Measurements from ENCODE around the gene PAGE2.
"Not testable (repeated sequence)": the region's sequence is repeated elsewhere in the genome, so short reads cannot be mapped to it uniquely, and the experiment has no call there.

The PAGE2 gene

GRCh38 chrX:55123900-55124299, 35.1 kb downstream of the PAGE2 start:
- no peak for DNase-seq (ENCODE audit: low read depth)

- peak; percentile 9 for DNase-seq (ENCODE audit: low read depth)
Observed at GRCh38 chrX:55127692-55128091, 38.9 kb downstream of the PAGE2 start.

- no peak for DNase-seq (ENCODE audit: low read depth)
Observed at GRCh38 chrX:55129361-55129760, 40.5 kb downstream of the PAGE2 start.

- DNase-seq (ENCODE audit: low read depth): no peak
Observed at GRCh38 chrX:55130481-55130880, 41.7 kb downstream of the PAGE2 start.

- no peak for DNase-seq (ENCODE audit: low read depth)
Observed at GRCh38 chrX:55132416-55132815, 43.6 kb downstream of the PAGE2 start.

- peak; percentile 49 for DNase-seq (ENCODE audit: low read depth)
Observed at GRCh38 chrX:55135171-55135570, 46.4 kb downstream of the PAGE2 start.

- not testable (repeated sequence) for DNase-seq (ENCODE audit: low read depth)
Observed at GRCh38 chrX:55140800-55141199, 52.0 kb downstream of the PAGE2 start.
